H1 (cell line): ENCODE measurements around the gene MLKL. TPM values are rescaled to one million over a fixed set of nuclear protein-coding genes. Genes with fewer than 3 reads are reported as not detected.
A peak's percentile ranks its signal among the peaks of the same experiment; 100 is the strongest.

Source experiments
- CTCF ChIA-PET: fragments of 300-600 bp; sonication (Branson Sonifier 250); formaldehyde crosslinking; loops from one replicate; lab custom pipeline; 2021; ENCODE audit not compliant: partially characterized antibody; lab: Charles Lee
- POLR2A ChIA-PET: fragments of 300-600 bp; sonication (Branson Sonifier 250); formaldehyde crosslinking; loops from one replicate; lab custom pipeline; 2021; ENCODE audit warnings: inconsistent platforms; ENCODE audit not compliant: partially characterized antibody; lab: Charles Lee
- DNase-seq, 2 experiments: peaks; one replicate each; pipeline versions ENCODE4 v3.0.0 to v3.0.0-alpha.2; 2010 to 2022; ENCODE audit warnings: low spot score in 2 of 2, low read depth in 1 of 2, mixed read lengths in 1 of 2
- FAIRE-seq: peaks from 2 replicates; lab custom pipeline; 2011; peaks lifted over from hg19 to GRCh38; lab: Jason Lieb, UNC
- H2AFZ ChIP-seq: 2 replicates; pipeline ENCODE4 v1.8.1; 2012; ENCODE audit warnings: low read length, inconsistent platforms
- H2AK5ac ChIP-seq: 2 replicates; pipeline ENCODE4 v1.6.1; 2013; ENCODE audit warnings: low read depth, low read length
- H2BK120ac ChIP-seq: replicated peaks from 2 replicates; pipeline ENCODE3; 2013; ENCODE audit warnings: low read depth, low read length, inconsistent platforms
- H2BK12ac ChIP-seq: 2 replicates; pipeline ENCODE4 v1.6.1; 2013; ENCODE audit warnings: low read depth, low read length
- H2BK15ac ChIP-seq: 2 replicates; pipeline ENCODE4 v1.6.1; 2013; ENCODE audit warnings: low read length
- H2BK20ac ChIP-seq: 2 replicates; pipeline ENCODE4 v1.6.1; 2013; ENCODE audit warnings: low read length
- H2BK5ac ChIP-seq: 2 replicates; pipeline ENCODE4 v1.6.1; 2013; ENCODE audit warnings: low read depth, low read length
- H3K14ac ChIP-seq: 2 replicates; pipeline ENCODE4 v1.6.1; 2013; ENCODE audit warnings: inconsistent platforms; ENCODE audit not compliant: insufficient read length
- H3K18ac ChIP-seq: 2 replicates; pipeline ENCODE4 v1.6.1; 2013; ENCODE audit warnings: low read length; ENCODE audit errors: extremely low read depth
- H3K23ac ChIP-seq: 2 replicates; pipeline ENCODE4 v1.6.1; 2013; ENCODE audit warnings: inconsistent platforms; ENCODE audit not compliant: insufficient read length
- H3K23me2 ChIP-seq: 2 replicates; pipeline ENCODE4 v1.6.1; 2013; ENCODE audit warnings: low read depth, low read length
- H3K27ac ChIP-seq: 2 replicates; pipeline ENCODE4 v1.6.1; 2011; ENCODE audit warnings: low read depth, low read length, inconsistent platforms
- H3K27me3 ChIP-seq, 4 experiments: replicated peaks in 1 of 4; 1 replicate in 1 of 4; 2 replicates in 3 of 4; pipeline versions ENCODE4 v1.6.1 to v1.8.1; 2011 to 2013; ENCODE audit warnings: low read length in 3 of 4, mild to moderate bottlenecking in 3 of 4, inconsistent platforms in 2 of 4, mixed read lengths in 2 of 4, moderate library complexity in 1 of 4; ENCODE audit not compliant: control insufficient read depth in 3 of 4, insufficient read depth in 3 of 4; ENCODE audit errors: extremely low read depth in 1 of 4
- H3K36me3 ChIP-seq, 4 experiments: 2 replicates each; pipeline versions ENCODE4 v1.6.1 to v1.8.1; 2011 to 2013; ENCODE audit warnings: mild to moderate bottlenecking in 4 of 4, low read length in 3 of 4, moderate library complexity in 2 of 4, control low read depth in 1 of 4, inconsistent platforms in 1 of 4; ENCODE audit not compliant: insufficient read depth in 4 of 4, control insufficient read depth in 2 of 4
- H3K4ac ChIP-seq: replicated peaks from 2 replicates; pipeline ENCODE3; 2013; ENCODE audit warnings: low read length, low read depth, mixed read lengths, inconsistent platforms; ENCODE audit not compliant: insufficient read length
- H3K4me1 ChIP-seq, 4 experiments: replicated peaks in 1 of 4; 1 replicate in 1 of 4; 2 replicates in 3 of 4; pipeline versions ENCODE4 v1.6.1 to v1.8.1; 2011 to 2013; ENCODE audit warnings: low read length in 3 of 4, inconsistent platforms in 2 of 4, mixed read lengths in 1 of 4; ENCODE audit not compliant: insufficient read depth in 4 of 4, control insufficient read depth in 3 of 4
- H3K4me2 ChIP-seq, 2 experiments: 2 replicates each; pipeline versions ENCODE4 v1.6.1 to v1.8.1; 2011 to 2013; ENCODE audit warnings: low read depth in 2 of 2, low read length in 2 of 2, control low read depth in 1 of 2, inconsistent platforms in 1 of 2, mild to moderate bottlenecking in 1 of 2; ENCODE audit not compliant: insufficient read depth in 1 of 2
- H3K4me3 ChIP-seq, 4 experiments: fragments of 200-600, 300-600 bp in 1 of 4; sonication (generic), shearing (Covaris generic), sonication (Bioruptor Twin) in 1 of 4; 2 replicates each; pipeline versions ENCODE4 v1.5.1 to v1.8.1; 2011 to 2016; ENCODE audit warnings: low read length in 4 of 4, low read depth in 3 of 4, control low read depth in 2 of 4, inconsistent platforms in 2 of 4, mild to moderate bottlenecking in 2 of 4, mixed read lengths in 1 of 4, moderate library complexity in 1 of 4; ENCODE audit not compliant: insufficient read depth in 2 of 4; ENCODE audit errors: extremely low read depth in 1 of 4
- H3K56ac ChIP-seq: replicated peaks from 2 replicates; pipeline ENCODE3; 2013; ENCODE audit warnings: low read depth, mild to moderate bottlenecking, mixed read lengths, low read length, inconsistent platforms; ENCODE audit not compliant: insufficient read length
- H3K79me1 ChIP-seq: 2 replicates; pipeline ENCODE4 v1.6.1; 2013; ENCODE audit warnings: low read depth, low read length, control low read depth
- H3K79me2 ChIP-seq, 2 experiments: 2 replicates each; pipeline versions ENCODE4 v1.6.1 to v1.8.1; 2012 to 2013; ENCODE audit warnings: low read length in 2 of 2, mild to moderate bottlenecking in 2 of 2, inconsistent platforms in 1 of 2; ENCODE audit not compliant: insufficient read depth in 2 of 2, control insufficient read depth in 1 of 2
- H3K9ac ChIP-seq, 4 experiments: replicated peaks in 1 of 4; 1 replicate in 1 of 4; 2 replicates in 3 of 4; pipeline versions ENCODE4 v1.6.1 to v1.8.1; 2011 to 2013; ENCODE audit warnings: low read depth in 3 of 4, low read length in 3 of 4, control low read depth in 2 of 4, mild to moderate bottlenecking in 2 of 4, moderate library complexity in 2 of 4, inconsistent platforms in 1 of 4; ENCODE audit errors: extremely low read depth in 1 of 4
- H3K9me3 ChIP-seq, 2 experiments: 2 replicates each; pipeline versions ENCODE4 v1.6.1 to v1.8.1; 2012 to 2013; ENCODE audit warnings: mild to moderate bottlenecking in 2 of 2, moderate library complexity in 2 of 2, control low read depth in 1 of 2, inconsistent platforms in 1 of 2, low read depth in 1 of 2, low read length in 1 of 2, mixed read lengths in 1 of 2; ENCODE audit not compliant: insufficient read depth in 2 of 2
- H4K20me1 ChIP-seq, 2 experiments: replicated peaks in 1 of 2; 2 replicates each; pipeline versions ENCODE3 to v1.8.1; 2011 to 2013; ENCODE audit warnings: inconsistent platforms in 2 of 2, low read length in 2 of 2, mild to moderate bottlenecking in 1 of 2; ENCODE audit not compliant: insufficient read depth in 2 of 2, control insufficient read depth in 1 of 2
- H4K5ac ChIP-seq: 2 replicates; pipeline ENCODE4 v1.6.1; 2013; ENCODE audit warnings: low read length, low read depth, mixed read lengths, inconsistent platforms; ENCODE audit not compliant: insufficient read length
- H4K8ac ChIP-seq: 2 replicates; pipeline ENCODE4 v1.8.0; 2013; ENCODE audit warnings: mild to moderate bottlenecking, moderate library complexity, low read length, inconsistent platforms; ENCODE audit not compliant: insufficient read depth; ENCODE audit errors: extremely low read depth
- H4K91ac ChIP-seq: replicated peaks from 2 replicates; pipeline ENCODE3; 2013; ENCODE audit warnings: low read length, mixed read lengths, inconsistent platforms; ENCODE audit not compliant: insufficient read length
- BACH1 ChIP-seq: IDR thresholded peaks from 2 replicates; pipeline ENCODE4 v1.6.1; 2012; ENCODE audit warnings: low read length, improper control_type of control experiment
- CBX8 ChIP-seq: fragments of 300-800, 300-1000 bp; sonication (generic); IDR thresholded peaks from 2 replicates; pipeline ENCODE4 v1.7.1; 2016; ENCODE audit warnings: low read depth, low read length, borderline replicate concordance
- CHD2 ChIP-seq: IDR thresholded peaks from 2 replicates; pipeline ENCODE4 v1.6.1; 2012; ENCODE audit warnings: low read length, improper control_type of control experiment
- JUN ChIP-seq: IDR thresholded peaks from 2 replicates; pipeline ENCODE4 v1.6.1; 2011; ENCODE audit warnings: low read depth, mild to moderate bottlenecking, improper control_type of control experiment, low read length
- POU5F1 ChIP-seq: IDR thresholded peaks from 2 replicates; pipeline ENCODE4 v1.6.1; 2011; ENCODE audit warnings: low read depth, mild to moderate bottlenecking, low read length, moderate library complexity
- RXRA ChIP-seq: IDR thresholded peaks from 2 replicates; pipeline ENCODE4 v1.6.1; 2011; ENCODE audit warnings: low read depth, mild to moderate bottlenecking, low read length, moderate library complexity; ENCODE audit not compliant: insufficient read depth
- SAP30 ChIP-seq: fragments of 300-600 bp; sonication (generic); IDR thresholded peaks from 2 replicates; pipeline ENCODE4 v1.7.1; 2012; ENCODE audit warnings: low read length, moderate library complexity, mild to moderate bottlenecking, inconsistent platforms; ENCODE audit not compliant: insufficient read depth, insufficient replicate concordance
- SP4 ChIP-seq: IDR thresholded peaks from 2 replicates; pipeline ENCODE4 v1.6.1; 2012; ENCODE audit warnings: low read length, inconsistent platforms
- TAF1 ChIP-seq: IDR thresholded peaks from 2 replicates; pipeline ENCODE4 v1.6.1; 2011; ENCODE audit warnings: mild to moderate bottlenecking, low read depth, low read length
- USF2 ChIP-seq: IDR thresholded peaks from 2 replicates; pipeline ENCODE4 v1.6.1; 2011; ENCODE audit warnings: low read length, improper control_type of control experiment
- YY1 ChIP-seq: IDR thresholded peaks from 2 replicates; pipeline ENCODE4 v1.6.1; 2011; ENCODE audit warnings: low read depth, mild to moderate bottlenecking, low read length
- ZNF274 ChIP-seq: IDR thresholded peaks from 2 replicates; pipeline ENCODE4 v1.7.0; 2012; ENCODE audit warnings: low read length, borderline replicate concordance; ENCODE audit errors: extremely low read depth
- WGBS, 2 experiments: shearing (Covaris generic) in 1 of 2; methylation state at CpG; one replicate each; pipeline versions ENCODE4 v1.1.6 to v1.1.7; 2013 to 2015; ENCODE audit warnings: low lambda C conversion rate in 2 of 2, mixed read lengths in 2 of 2, inconsistent platforms in 1 of 2, low coverage in 1 of 2, missing lambda C conversion rate in 1 of 2; ENCODE audit not compliant: insufficient replicate concordance in 2 of 2, insufficient coverage in 1 of 2, insufficient read length in 1 of 2; ENCODE audit errors: extremely low coverage in 1 of 2, missing lambda C conversion rate in 1 of 2; 5-methylcytosine and 5-hydroxymethylcytosine counted together
- polyA plus RNA-seq, 7 experiments: library from polyadenylated mRNA; depleted of rRNA in 3 of 7; stranded (reverse) in 5 of 7; unstranded in 2 of 7; fragments of >200 nt in 5 of 7; fragments of 200-250 nt in 2 of 7; gene quantifications; 1 replicate in 5 of 7; 2 replicates in 1 of 7; 4 replicates in 1 of 7; pipeline versions ENCODE4 v1.2.1 to v1.2.3, GENCODE V29; 2011 to 2013; ENCODE audit warnings: missing spikeins in 2 of 7, mixed read lengths in 2 of 7
- total RNA-seq: library from RNA; stranded (reverse); fragmentation: NEBNext Ultra II Directional; extraction: Animal tissue kit (Norgen Biotek cat#: 25700); gene quantifications from 2 replicates; pipeline ENCODE4 v1.2.1, GENCODE V29; 2021

Gene MLKL
- total and polyA plus RNA-seq, 2 of the 8 experiments (the other 6 are each of a cell fraction or from before 2014, with no cell fraction given) = 1.6 to 2.1 TPM

- H2BK20ac ChIP-seq = no peak overlapping the region
- 8% methylated on average over 8 of the region's 8 CpGs; no CpG with 5 or more reads in 1 of the 2 experiments for WGBS, 2 experiments
- POLR2A ChIA-PET = interaction anchor here (1.2 to 6.5 kb wide), 9 partner anchors 10 to 369 kb away, joined by 3 to 37 read pairs (median 7); partner anchors contain the start of genes GLG1 and MLKL
- H3K14ac ChIP-seq = no peak overlapping the region
- no peak overlapping the region for H2AFZ ChIP-seq
- H3K27me3 ChIP-seq = no peaks in the 10 kb centered on the region
- no peak for DNase-seq
- H3K4ac ChIP-seq = no peak overlapping the region
- peak overlapping the region; percentile 99; the same call in 1 of the 2 replicates for H4K8ac ChIP-seq
- H3K9ac ChIP-seq = peak overlapping the region; percentile 96 to 98 (median 98)
- H4K20me1 ChIP-seq = peaks cover 14 to 18% of the 10 kb centered on the region in 2 experiments
- H4K5ac ChIP-seq = peak overlapping the region; percentile 30
- peak overlapping the region; percentile 77 to 93 (median 90) for H3K4me3 ChIP-seq
- peak overlapping the region; percentile 87 for H2BK5ac ChIP-seq
- peaks cover 17 to 46% (median 32%) of the 10 kb centered on the region in 4 experiments for H3K36me3 ChIP-seq
- peaks cover 13% of the 10 kb centered on the region for H3K79me1 ChIP-seq
- no peak overlapping the region for H2BK12ac ChIP-seq
- no peak overlapping the region for H2BK120ac ChIP-seq
- H3K27ac ChIP-seq = peak overlapping the region; percentile 95; the same call in 1 of the 2 replicates
- no peak overlapping the region for H3K18ac ChIP-seq
- H4K91ac ChIP-seq = no peak overlapping the region
- no peak overlapping the region for H2AK5ac ChIP-seq
- CTCF ChIA-PET = interaction anchor here (1.0 to 3.2 kb wide), 2 partner anchors 15 to 61 kb away, joined by 3 to 13 read pairs; no protein-coding TSS in a partner anchor
- peak overlapping the region; percentile 64 to 76 for H3K4me2 ChIP-seq
- FAIRE-seq = no peak
- no peak overlapping the region for H3K23ac ChIP-seq
- H3K79me2 ChIP-seq = peaks cover 10 to 54% of the 10 kb centered on the region in 2 experiments
- peaks cover 5% of the 10 kb centered on the region; the same call in 1 of the 2 replicates for H3K23me2 ChIP-seq
- H3K56ac ChIP-seq = no peak overlapping the region
- no peaks in the 10 kb centered on the region; a peak in 1 of 4 replicates for H3K9me3 ChIP-seq
- H2BK15ac ChIP-seq = no peak overlapping the region
- H3K4me1 ChIP-seq = peaks cover 0 to 3% (median 0%) of the 10 kb centered on the region in 4 experiments; a peak in 1 of 7 replicates
- TF ChIP-seq POU5F1 (no peak), CBX8 (no peak), YY1 (no peak), JUN (no peak), SP4 (no peak), USF2 (no peak), RXRA (no peak), TAF1 (no peak), CHD2 (no peak), BACH1 (no peak), SAP30 (no peak), ZNF274 (no peak)
Observed at GRCh38 chr16:74666010-74666421, 34.6 kb downstream of the MLKL start.
